Measurements from ENCODE around the gene ATP8B4.

Gene ATP8B4

DNA sequence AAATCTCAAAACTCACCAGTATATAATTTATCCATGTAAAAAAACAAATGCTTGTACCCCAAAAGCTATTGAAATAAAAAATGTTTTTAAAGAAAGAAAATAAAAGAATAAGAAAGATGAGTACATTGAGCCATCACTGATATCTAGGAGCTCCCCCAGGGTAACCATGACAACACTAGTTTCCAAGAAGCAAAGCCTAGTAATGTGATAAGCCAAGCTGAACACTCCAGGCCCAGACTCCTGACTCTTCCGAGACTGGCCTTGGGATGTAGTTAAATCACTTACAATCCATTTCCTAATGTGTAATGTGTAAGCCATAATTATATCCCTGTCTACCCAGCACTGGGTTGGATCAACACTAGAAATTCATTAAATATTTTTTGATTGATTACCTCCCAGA lies 21.1 kb upstream of the ATP8B4 start:
- Histone ChIP-seq H3K27me3 (ENCODE audit: insufficient read depth, low read length) (no peaks in the 10 kb centered on the region), H3K4me3 (ENCODE audit: low read depth, low read length, poor library complexity, severe bottlenecking) (no peak overlapping the region)

DNA sequence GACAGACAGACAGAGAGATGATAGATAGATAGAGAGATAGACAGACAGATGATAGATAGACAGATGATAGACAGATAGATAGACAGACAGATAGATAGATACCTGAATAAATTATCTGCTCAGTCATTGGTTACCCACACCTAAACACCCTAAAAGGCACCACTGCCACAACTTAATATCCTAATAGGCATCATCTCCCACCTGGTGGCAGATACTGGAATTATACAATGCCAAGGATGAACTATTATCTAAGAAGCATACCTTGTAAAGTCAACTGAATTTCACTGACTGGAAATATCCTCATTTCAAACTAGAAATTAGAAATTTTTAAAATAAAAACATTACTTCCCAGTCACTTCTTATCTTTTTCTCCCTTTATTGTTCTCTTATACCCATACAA lies 19.4 kb upstream of the ATP8B4 start:
- H3K9me3 ChIP-seq (ENCODE audit: low read length) = no peaks in the 10 kb centered on the region
- no peak overlapping the region for H3K4me3 ChIP-seq (ENCODE audit: low read depth, low read length, poor library complexity, severe bottlenecking)
- no peaks in the 10 kb centered on the region for H3K4me1 ChIP-seq (ENCODE audit: insufficient read depth, low read length, severe bottlenecking)
- no peak overlapping the region for H2AFZ ChIP-seq (ENCODE audit: low read length)
- H3K79me2 ChIP-seq (ENCODE audit: insufficient read depth, low read length) = no peaks in the 10 kb centered on the region
- H3K4me2 ChIP-seq (ENCODE audit: low read length) = no peak overlapping the region
- no peaks in the 10 kb centered on the region for H4K20me1 ChIP-seq (ENCODE audit: insufficient read depth, low read length)
- H3K27ac ChIP-seq (ENCODE audit: low read depth, low read length, poor library complexity, severe bottlenecking) = no peak overlapping the region
- TF ChIP-seq EZH2 (IDR thresholded peaks at IDR 0.05; ENCODE audit: borderline replicate concordance, low read length) = no peak
- TF ChIP-seq, protein P1, sequence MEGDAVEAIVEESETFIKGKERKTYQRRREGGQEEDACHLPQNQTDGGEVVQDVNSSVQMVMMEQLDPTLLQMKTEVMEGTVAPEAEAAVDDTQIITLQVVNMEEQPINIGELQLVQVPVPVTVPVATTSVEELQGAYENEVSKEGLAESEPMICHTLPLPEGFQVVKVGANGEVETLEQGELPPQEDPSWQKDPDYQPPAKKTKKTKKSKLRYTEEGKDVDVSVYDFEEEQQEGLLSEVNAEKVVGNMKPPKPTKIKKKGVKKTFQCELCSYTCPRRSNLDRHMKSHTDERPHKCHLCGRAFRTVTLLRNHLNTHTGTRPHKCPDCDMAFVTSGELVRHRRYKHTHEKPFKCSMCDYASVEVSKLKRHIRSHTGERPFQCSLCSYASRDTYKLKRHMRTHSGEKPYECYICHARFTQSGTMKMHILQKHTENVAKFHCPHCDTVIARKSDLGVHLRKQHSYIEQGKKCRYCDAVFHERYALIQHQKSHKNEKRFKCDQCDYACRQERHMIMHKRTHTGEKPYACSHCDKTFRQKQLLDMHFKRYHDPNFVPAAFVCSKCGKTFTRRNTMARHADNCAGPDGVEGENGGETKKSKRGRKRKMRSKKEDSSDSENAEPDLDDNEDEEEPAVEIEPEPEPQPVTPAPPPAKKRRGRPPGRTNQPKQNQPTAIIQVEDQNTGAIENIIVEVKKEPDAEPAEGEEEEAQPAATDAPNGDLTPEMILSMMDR (IDR thresholded peaks at IDR 0.05; ENCODE audit: low read length) = no peak
- no peaks in the 10 kb centered on the region for H3F3A ChIP-seq (ENCODE audit: insufficient read depth, low read length)
- H3K36me3 ChIP-seq (ENCODE audit: insufficient read depth, low read length) = no peaks in the 10 kb centered on the region
- no peak overlapping the region for H3K9ac ChIP-seq (ENCODE audit: low read length)
- H3K27me3 ChIP-seq (ENCODE audit: insufficient read depth, low read length) = no peaks in the 10 kb centered on the region
- no peaks in the 10 kb centered on the region for H3K9me2 ChIP-seq (ENCODE audit: low read depth, low read length)

More for the DNA sequence above, 21.1 kb upstream of the ATP8B4 start:
- Histone ChIP-seq H3F3A (ENCODE audit: insufficient read depth, low read length) (no peaks in the 10 kb centered on the region), H3K4me1 (ENCODE audit: insufficient read depth, low read length, severe bottlenecking) (no peaks in the 10 kb centered on the region), H4K20me1 (ENCODE audit: insufficient read depth, low read length) (no peaks in the 10 kb centered on the region), H3K36me3 (ENCODE audit: insufficient read depth, low read length) (no peaks in the 10 kb centered on the region), H3K9me2 (ENCODE audit: low read depth, low read length) (no peaks in the 10 kb centered on the region), H3K9me3 (ENCODE audit: low read length) (no peaks in the 10 kb centered on the region), H3K4me2 (ENCODE audit: low read length) (no peak overlapping the region), H3K79me2 (ENCODE audit: insufficient read depth, low read length) (no peaks in the 10 kb centered on the region), H3K27ac (ENCODE audit: low read depth, low read length, poor library complexity, severe bottlenecking) (no peak overlapping the region), H2AFZ (ENCODE audit: low read length) (no peak overlapping the region), H3K9ac (ENCODE audit: low read length) (no peak overlapping the region)
- no peak for TF ChIP-seq EZH2 (IDR thresholded peaks at IDR 0.05; ENCODE audit: borderline replicate concordance, low read length)
- TF ChIP-seq, protein P1 (IDR thresholded peaks at IDR 0.05; ENCODE audit: low read length) = no peak

DNA sequence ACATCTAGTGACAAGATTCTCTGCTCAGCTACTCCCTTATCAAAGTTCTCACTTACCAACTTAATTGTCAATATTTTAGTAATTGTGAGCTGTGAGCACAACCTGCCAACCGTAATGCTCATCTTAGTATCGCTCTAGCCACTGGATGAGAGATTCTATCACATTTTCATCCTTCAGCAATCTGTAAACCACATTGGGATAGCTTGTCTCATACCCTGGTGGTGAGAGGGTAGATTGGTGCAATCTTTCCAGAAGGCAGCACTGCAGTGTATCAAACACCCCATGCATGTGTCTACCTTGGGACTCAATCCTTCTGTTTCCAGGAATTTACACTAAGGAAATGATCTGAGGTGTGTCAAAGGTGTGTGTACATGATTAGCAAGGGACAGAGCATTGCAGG lies 18.9 kb upstream of the ATP8B4 start:
- Histone ChIP-seq H3K4me3 (ENCODE audit: low read depth, low read length, poor library complexity, severe bottlenecking) (no peak overlapping the region), H3K27ac (ENCODE audit: low read depth, low read length, poor library complexity, severe bottlenecking) (no peak overlapping the region), H3K79me2 (ENCODE audit: insufficient read depth, low read length) (no peaks in the 10 kb centered on the region), H3K9me2 (ENCODE audit: low read depth, low read length) (no peaks in the 10 kb centered on the region), H3K9ac (ENCODE audit: low read length) (no peak overlapping the region), H3F3A (ENCODE audit: insufficient read depth, low read length) (no peaks in the 10 kb centered on the region), H3K4me1 (ENCODE audit: insufficient read depth, low read length, severe bottlenecking) (no peaks in the 10 kb centered on the region), H2AFZ (ENCODE audit: low read length) (no peak overlapping the region), H4K20me1 (ENCODE audit: insufficient read depth, low read length) (no peaks in the 10 kb centered on the region), H3K9me3 (ENCODE audit: low read length) (no peaks in the 10 kb centered on the region), H3K27me3 (ENCODE audit: insufficient read depth, low read length) (no peaks in the 10 kb centered on the region), H3K4me2 (ENCODE audit: low read length) (no peak overlapping the region), H3K36me3 (ENCODE audit: insufficient read depth, low read length) (no peaks in the 10 kb centered on the region)
- TF ChIP-seq EZH2 (IDR thresholded peaks at IDR 0.05; ENCODE audit: borderline replicate concordance, low read length) = no peak
- TF ChIP-seq, protein P1 (IDR thresholded peaks at IDR 0.05; ENCODE audit: low read length) = no peak
